Measurements from ENCODE around the gene TCL1B.

The TCL1B gene

GRCh38 chr14:95685978-95686922 is at the start of gene TCL1B:
TCL1B (plus strand) TSS chr14:95686426; CDS start chr14:95686468, 42 bp downstream.
- intact Hi-C loops (cut with DNase I): no loop called here

GRCh38 chr14:95644981-95645380 is 41.2 kb upstream of the TCL1B start:
- DNase-seq: no peak
- intact Hi-C loops (cut with DNase I): no loop called here

More at GRCh38 chr14:95685978-95686922, at the start of gene TCL1B:
- DNase-seq: no peak

DNA sequence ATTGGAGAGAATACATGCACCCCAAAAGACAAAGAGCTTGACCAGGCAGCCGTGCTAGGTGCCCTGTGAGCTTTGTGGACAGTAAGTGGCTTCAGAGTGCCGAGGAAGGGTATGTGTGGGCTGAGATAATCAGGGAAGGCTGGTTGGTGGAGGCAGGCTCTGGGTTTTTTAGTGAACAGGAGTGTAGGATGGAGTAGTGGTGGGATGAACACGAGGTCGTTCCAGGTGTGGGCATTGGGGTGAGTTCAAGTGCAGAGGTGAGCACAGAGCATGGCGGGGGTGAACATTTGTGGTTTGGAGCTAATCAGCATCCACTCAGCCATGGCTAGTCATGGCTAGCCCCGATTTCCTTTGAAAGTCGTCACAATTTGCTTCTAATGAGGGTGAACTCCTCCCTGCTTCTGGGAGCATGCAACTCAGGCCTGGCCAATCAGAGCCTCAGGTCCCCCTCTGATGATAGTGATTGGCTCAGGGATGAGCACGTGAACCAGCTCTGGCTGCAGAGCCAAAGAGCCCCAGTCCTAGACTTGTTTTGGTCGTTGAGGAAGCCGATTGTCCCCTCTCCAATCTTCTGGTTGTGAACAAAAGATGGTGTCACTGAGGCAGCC is 40.7 kb upstream of the TCL1B start:
- no peak for DNase-seq
- intact Hi-C loops (cut with DNase I): no loop called here

DNA sequence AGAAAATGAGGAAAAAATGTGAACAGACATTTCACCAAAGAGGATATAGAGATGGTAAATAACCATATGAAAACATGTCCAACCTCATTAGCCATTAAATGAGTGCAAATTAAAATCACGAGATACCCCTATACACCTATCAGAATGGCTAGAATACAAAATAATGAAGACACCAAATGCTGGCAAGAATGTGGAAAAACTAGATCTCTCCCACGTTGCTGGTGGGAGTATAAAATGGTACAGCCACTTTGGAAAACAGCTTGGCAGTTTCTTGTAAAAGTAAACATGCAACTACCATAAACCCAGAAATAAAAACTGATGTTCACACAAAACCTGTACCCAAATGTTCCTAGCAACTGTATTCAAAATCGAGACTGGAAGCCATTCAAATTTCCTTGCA is 38.3 kb upstream of the TCL1B start:
- DNase-seq: no peak
- intact Hi-C loops (cut with DNase I): no loop called here

GRCh38 chr14:95649230-95649629 is 37.0 kb upstream of the TCL1B start:
- no peak for DNase-seq
- intact Hi-C loops (cut with DNase I): no loop called here

DNA sequence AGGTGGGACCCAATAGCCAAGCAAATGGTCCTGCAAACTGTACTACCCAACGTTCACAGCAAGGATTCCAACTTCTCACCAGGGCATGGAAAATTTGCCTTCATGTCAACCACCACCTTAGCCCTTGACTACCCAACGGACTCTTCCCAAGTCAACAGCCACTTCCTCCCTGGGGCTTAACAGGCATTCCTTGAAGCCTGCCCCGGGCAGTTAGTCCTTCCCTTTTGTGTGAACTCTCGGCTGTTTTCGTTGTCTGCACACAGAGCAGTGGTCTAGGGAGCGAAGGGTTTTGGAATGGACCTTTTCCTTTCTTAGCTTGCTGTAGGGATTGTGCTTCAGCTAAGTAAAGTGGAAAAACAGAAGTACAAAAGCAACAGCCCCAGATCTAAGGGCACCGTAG is 35.2 kb upstream of the TCL1B start:
- intact Hi-C loops (cut with DNase I): no loop called here
- no peak for DNase-seq

- intact Hi-C loops (cut with DNase I): no loop called here
- DNase-seq: no peak
These were observed 34.2 kb upstream of the TCL1B start for GRCh38 chr14:95651821-95652583.

DNA sequence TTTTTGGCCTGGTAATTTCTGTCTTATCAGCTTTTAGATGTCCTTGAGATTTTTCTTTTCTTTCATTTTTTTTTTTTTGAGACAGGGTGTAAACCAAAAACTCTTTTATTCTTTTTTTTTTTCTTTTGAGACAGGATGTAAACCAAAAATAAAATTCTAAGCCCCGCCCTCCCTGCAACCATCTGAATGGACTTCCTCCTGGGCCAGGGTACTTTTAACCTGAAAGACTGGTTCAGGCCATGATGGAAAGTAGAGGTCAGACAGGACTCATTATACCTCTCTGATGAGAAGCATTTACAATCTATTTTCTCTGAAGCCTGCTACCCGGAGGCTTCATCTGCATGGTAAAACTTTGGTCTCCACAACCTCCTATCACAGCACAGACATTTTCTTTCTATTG is 33.5 kb upstream of the TCL1B start:
- intact Hi-C loops (cut with DNase I): no loop called here
- DNase-seq: no peak

DNA sequence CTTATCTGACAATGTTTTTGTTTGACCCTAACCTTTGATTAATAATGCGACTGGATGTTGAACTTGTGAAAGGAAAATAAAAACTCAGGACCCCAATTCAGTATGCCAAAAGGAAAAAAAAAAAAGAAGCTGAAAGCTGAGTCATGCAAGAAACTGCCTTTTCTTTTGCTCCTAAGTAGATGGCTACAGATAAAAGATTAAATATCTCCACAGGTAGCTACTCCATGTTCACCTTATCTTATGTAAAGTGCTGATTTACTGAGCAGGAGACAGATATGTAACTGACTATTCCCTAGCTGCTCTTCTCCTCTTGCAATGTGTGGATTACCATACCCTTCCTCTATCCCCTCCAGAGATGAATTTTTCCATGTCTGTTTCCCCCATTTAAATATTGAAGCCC is 30.8 kb upstream of the TCL1B start:
- intact Hi-C loops (cut with DNase I): no loop called here
- no peak for DNase-seq

GRCh38 chr14:95656634-95657033 is 29.6 kb upstream of the TCL1B start:
- intact Hi-C loops (cut with DNase I): no loop called here
- no peak for DNase-seq

GRCh38 chr14:95657454-95657853 is 28.8 kb upstream of the TCL1B start:
- DNase-seq: no peak
- intact Hi-C loops (cut with DNase I): no loop called here

DNA sequence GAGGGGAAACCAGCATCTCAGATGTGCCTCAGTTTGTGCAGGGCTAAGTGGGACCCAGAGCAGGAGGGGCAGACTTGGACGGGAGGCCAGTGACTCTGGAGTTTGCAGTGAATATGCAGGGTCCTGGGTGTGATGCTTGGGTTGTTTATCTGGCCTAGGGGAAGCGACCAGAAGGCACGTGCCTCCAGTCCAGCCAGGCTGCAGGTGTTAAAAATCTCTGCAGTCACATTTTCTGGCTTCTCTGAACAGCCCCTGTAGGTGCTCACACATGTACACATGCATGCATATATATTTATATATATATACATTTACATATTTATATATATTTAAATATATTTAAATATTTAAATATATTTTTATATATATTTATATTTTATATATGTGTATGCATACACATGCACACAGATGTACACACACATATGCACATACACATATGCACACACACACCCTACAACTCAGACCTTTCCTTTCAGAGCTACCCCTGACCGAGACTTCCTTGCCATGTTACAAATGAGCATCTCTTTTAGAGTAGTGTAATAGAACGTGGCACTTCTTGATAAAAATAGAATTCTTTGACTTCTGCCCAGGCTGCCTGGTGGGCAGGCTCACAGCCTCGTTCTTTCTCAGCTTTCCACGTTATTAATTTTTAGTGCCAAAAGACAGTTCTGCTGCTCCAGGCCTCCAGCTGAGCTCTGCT is 26.8 kb upstream of the TCL1B start:
- DNase-seq: no peak
- intact Hi-C loops (cut with DNase I): no loop called here

DNA sequence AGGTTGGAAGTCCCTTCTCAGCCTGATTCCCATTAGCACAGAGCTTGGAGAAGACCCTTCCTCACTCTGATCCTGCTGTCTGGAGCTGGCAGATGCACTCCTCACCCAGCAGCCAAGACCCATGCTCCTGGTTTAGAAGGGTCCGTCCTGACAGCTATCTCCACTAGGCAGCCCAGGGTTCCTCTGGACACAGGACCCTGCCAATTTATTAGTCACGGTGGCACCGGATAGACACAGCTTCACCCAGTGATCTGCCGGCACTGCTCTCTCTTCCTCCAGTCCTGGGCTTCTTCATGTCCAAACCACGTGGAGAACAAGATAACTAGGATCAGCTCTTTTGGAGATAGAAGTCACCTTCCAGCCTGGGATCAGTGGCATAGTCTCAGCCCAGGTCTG is 26.2 kb upstream of the TCL1B start:
- intact Hi-C loops (cut with DNase I): no loop called here
- DNase-seq: no peak

- no peak for DNase-seq
- intact Hi-C loops (cut with DNase I): no loop called here
These were observed 25.3 kb upstream of the TCL1B start for GRCh38 chr14:95660651-95661515.

- no peak for DNase-seq
- intact Hi-C loops (cut with DNase I): no loop called here
These were observed 23.6 kb upstream of the TCL1B start for GRCh38 chr14:95662376-95663186.

GRCh38 chr14:95663226-95663797 is 22.9 kb upstream of the TCL1B start:
- intact Hi-C loops (cut with DNase I): no loop called here

DNA sequence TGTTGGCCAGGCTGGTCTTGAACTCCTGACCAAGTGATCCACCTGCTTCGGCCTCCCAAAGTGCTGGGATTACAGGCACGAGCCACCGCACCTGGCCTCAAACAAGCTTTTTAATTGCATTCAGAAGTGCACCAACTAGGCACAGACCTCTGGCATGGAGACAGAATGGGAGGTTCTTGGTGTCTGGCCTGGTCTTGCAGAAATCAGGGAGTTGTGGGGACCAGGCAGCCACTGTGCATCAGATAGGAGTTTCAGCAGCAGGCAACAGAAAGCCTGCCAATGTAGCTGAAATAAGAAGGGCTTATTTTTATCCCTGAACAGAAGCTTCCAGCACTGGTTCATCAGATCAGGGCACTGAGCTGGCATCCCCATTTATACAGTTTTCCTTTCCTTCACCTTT is 22.2 kb upstream of the TCL1B start:
- DNase-seq: peak in 22 of 42 donors; percentile 4 to 42 (median 15)
- intact Hi-C loops (cut with DNase I): no loop called here

More at GRCh38 chr14:95663226-95663797, 22.9 kb upstream of the TCL1B start:
- DNase-seq: no peak

Data from head of caudate nucleus (tissue), 42 donors.